HG03575 (cell line): ENCODE measurements around the gene ZBTB11.
"Not testable (repeated sequence)": the region's sequence is repeated elsewhere in the genome, so short reads cannot be mapped to it uniquely, and the experiment has no call there.

Experiments
- ATAC-seq: cut with Tn5 transposase; IDR thresholded peaks from one replicate; pipeline ENCODE4 v1.9.1; 2021; ENCODE audit not compliant: unreplicated experiment, insufficient number of reproducible peaks, low FRiP score; ENCODE audit errors: extremely low read depth

Gene ZBTB11

GRCh38 chr3:101656651-101657050, 20.3 kb downstream of the ZBTB11 start:
- ATAC-seq, result no peak

- ATAC-seq, result no peak
These were observed 30.2 kb downstream of the ZBTB11 start for GRCh38 chr3:101646726-101647125.

GRCh38 chr3:101643861-101644613, 32.9 kb downstream of the ZBTB11 start:
- ATAC-seq, result no peak

DNA sequence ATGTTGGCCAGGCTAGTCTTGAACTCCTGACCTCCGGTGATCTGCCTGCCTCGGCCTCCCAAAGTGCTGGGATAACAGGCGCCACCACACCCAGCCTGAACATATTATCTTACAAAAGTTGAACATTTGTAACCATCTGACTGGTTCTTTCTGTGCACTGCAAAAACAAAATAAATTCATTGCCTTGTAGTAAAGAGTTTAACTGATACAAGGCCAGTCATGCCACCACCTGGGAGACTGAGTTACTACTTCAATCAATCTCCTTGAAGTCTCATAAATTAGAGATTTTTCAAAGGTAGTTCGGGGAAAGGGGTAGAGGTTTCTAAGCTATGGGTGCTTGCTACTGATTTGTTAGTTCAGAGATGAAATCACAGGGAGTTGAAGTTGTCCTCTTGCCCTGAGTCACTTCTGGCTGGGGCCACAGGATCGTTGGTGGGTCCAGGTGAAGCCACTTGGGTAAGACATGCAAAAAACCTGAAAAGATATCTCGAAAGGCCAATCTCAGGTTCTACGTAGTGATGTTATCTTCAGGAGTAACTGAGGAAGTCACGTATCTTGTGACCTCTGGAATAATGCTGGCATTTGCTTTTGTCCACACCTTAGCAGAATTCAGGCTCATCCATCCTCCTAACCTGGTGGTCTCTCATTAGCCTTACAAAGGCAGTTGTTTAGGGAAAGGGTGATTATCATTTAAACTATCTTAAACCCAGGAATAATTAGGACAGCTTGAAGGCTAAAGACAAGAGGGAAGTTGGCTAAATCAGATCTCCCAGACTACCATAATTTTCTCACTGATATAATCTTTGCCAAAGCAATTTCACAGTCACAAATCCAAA, 33.7 kb downstream of the ZBTB11 start:
- ATAC-seq, result no peak

GRCh38 chr3:101642441-101642840, 34.5 kb downstream of the ZBTB11 start:
- no peak for ATAC-seq

- not testable (repeated sequence) for ATAC-seq
These were observed 35.4 kb downstream of the ZBTB11 start for GRCh38 chr3:101641397-101642115.

- no peak for ATAC-seq
These were observed 36.7 kb downstream of the ZBTB11 start for GRCh38 chr3:101640256-101640655.

DNA sequence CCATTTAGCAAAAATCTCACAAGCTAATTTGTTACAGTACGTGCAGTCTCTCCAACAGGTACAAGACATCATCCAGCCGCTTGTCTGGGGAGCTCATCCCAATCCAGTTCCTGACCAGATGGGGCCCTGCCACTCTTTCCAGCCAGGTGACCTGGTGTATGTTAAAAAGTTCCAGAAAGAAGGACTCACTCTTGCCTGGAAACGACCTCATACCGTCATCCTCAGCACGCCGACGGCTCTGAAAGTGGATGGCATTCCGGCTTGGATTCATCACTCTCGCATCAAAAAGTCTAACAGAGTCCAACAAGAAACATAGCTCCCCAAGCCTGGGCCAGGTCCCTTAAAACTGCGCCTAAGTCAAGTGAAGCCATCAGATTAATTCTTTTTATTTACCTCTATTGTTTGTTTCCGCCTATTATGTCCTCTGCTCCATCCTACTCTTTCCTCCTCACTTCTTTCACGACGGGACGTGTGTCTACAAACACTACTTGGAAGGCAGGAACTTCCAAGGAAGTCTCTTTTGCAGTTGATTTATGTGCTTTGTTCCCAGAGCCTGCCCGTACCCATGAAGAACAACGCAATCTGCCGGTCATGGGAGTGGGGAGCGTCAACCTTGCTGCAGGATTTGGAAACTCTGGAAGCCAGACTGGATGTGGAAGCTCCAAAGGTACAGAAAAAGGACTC, 37.5 kb downstream of the ZBTB11 start:
- ATAC-seq, result no peak

- ATAC-seq, result no peak
These were observed 38.6 kb downstream of the ZBTB11 start for GRCh38 chr3:101638261-101638745.

DNA sequence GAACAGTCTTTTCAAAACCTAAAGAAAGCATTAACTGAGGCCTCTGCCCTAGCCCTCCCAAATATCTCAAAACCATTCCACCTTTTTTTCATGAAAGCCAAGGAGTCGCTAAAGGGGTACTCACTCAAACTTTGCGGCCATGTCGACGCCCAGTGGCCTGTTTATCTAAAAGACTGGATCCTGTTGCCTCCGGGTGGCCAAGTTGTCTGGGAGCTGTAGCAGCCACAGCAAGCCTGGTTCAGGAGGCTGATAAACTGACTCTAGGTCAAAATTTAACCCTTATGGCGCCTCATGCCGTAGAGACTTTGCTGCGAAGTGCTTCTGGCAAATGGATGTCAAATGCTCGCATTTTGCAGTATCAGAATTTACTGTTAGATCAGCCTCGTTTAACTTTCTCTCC, 39.5 kb downstream of the ZBTB11 start:
- ATAC-seq, result no peak

DNA sequence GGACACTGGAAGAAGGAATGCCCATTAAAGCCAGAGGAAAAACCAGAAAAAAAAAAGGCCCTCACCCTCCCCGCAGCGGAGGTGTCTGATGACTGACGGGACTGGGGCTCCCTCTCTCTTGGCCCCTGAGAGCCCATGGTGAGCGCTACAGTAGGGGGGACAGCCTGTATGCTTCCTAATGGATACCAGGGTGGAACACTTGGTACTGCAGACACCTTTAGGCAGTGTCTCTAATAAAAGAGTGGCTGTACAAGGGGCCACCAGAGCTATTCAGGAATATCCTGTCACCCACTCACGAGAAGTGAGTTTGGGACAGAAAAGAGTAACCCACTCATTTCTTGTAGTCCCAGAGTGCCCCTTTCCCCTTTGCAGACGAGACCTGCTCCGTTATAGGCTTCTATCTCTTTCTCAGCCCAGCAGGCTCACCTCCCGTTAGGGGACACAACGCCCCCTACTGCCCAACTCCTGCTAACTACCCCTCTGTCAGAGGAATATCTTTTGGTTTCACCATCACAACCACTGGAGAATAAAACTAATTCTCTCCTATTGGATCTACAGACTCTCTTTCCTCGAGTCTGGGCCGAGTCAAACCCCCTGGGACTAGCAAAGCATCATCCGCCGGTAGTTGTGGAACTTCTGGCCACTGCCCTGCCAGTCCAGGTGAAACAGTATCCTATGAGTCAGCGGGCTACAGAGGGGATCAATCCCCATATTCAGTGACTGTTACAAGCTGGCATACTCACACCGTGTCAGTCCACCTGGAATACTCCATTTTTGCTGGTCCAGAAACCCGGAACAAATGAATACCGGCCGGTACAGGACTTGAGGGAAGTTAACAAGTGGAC, 40.8 kb downstream of the ZBTB11 start:
- no peak for ATAC-seq

- ATAC-seq, result no peak
These were observed 41.6 kb downstream of the ZBTB11 start for GRCh38 chr3:101635345-101635744.

- ATAC-seq, result no peak
These were observed 42.2 kb downstream of the ZBTB11 start for GRCh38 chr3:101634591-101635196.

DNA sequence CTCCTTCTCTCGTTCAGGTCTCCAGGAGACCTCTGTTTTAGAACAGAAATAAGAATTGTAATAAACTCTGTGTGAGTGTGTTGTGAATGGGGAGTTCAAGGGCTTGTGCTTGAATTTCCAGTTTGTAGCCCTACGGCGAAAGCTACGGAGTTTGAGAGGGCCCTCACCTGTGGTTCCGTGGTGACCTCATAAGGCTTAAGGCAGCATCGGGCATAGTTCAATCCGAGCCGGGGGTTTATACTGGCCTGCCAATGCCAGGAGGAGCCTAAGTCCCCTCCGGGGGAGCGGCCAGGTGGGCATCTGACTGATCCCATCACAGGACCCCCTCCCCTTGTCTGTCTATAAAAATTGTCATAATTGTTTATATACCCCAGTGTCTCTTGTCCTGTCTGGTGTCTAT, 43.7 kb downstream of the ZBTB11 start:
- ATAC-seq, result no peak

DNA sequence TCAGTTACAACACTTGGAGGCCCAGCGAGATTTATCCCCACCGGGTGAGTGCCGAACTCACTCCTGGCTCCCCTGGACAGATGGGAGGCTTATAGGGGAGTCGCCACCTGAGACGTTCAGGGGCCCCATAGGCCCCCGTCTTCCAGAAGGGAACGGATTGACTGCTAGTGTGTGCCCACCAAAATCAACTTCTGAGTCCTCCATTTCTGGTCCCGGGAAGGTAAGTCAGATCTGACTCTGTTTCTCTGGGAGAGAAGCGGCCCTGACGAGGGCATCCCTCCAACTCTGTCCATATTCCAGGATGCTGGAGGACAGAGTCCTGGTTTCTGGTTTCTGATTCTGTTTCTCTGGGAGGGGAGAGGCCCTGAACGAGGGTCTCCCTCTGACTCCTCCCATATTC, 44.3 kb downstream of the ZBTB11 start:
- ATAC-seq, result no peak

- ATAC-seq, result not testable (repeated sequence)
These were observed 45.0 kb downstream of the ZBTB11 start for GRCh38 chr3:101631959-101632358.

DNA sequence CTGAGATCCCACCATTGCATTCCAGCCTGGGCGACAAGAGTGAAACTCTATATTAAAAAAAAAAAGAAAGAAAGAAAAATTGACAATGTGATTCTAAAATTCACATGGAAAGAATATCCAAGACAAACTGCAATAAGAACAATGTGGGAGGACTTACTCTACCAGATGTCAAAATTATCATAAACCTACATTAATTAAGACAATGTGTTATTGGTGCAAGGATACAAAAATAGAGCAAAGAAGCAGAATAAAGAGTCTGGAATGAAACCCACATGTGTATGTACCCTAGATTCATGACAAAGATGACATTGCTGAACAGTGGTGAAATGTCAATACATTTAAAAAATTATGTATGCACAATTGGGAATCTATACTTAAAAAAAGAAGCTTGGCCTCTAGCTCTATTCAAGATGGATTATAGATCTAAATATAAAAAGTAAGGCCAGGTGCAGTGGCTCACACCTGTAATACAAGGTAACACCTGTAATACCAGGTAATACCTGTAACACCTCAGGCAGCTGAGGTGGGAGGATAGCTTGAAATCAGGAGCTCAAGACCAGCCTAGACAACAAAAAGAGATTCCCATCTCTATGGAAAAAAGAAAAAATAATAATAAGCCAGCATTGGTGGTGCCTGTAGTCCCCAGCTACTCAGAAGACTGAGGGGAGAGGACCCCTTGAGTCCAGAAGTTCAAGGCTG, 45.7 kb downstream of the ZBTB11 start:
- ATAC-seq, result no peak
